ENCODE results near the gene IGSF21. TPM values are rescaled to one million over a fixed set of nuclear protein-coding genes. Genes with fewer than 3 reads are reported as not detected.

The IGSF21 gene
- polyA plus RNA-seq, 2 of the 4 experiments (the other 2 are of a cell fraction), result not detected

GRCh38 chr1:18247151-18247550, 139.6 kb downstream of the IGSF21 start (continued):
- TF ChIP-seq FOXS1 (CRISPR knock-in tag; IDR thresholded peaks at IDR 0.05) (no peak), KDM5A (IDR thresholded peaks at IDR 0.05) (no peak), CHD4 (IDR thresholded peaks at IDR 0.05; ENCODE audit: borderline replicate concordance) (no peak), MAX (IDR thresholded peaks at IDR 0.05) (no peak), TFCP2L1 (CRISPR knock-in tag; IDR thresholded peaks at IDR 0.05) (no peak), ESRRA (IDR thresholded peaks at IDR 0.05; ENCODE audit: borderline replicate concordance, low read length) (no peak), ZFP36 (IDR thresholded peaks at IDR 0.05; ENCODE audit: borderline replicate concordance, partially characterized antibody) (no peak)

- no peak for FAIRE-seq
- CTCF ChIA-PET, result no interaction called here
- WGBS (ENCODE audit: missing lambda C conversion rate), result 4% methylated on average over 3 of the region's 3 CpGs
Measured at GRCh38 chr1:18249631-18250030, 142.0 kb downstream of the IGSF21 start.

GRCh38 chr1:18253093-18253492, 145.5 kb downstream of the IGSF21 start:
- Histone ChIP-seq H3K27ac (no peak overlapping the region), H3K4me3 (no peak overlapping the region), H3K4me2 (no peak overlapping the region), H3K9me3 (no peaks in the 10 kb centered on the region), H3K4me1 (no peaks in the 10 kb centered on the region)
- ChIA-PET POLR2A (no interaction called here), CTCF (no interaction called here)
- 23% methylated on average over 4 of the region's 4 CpGs for WGBS (ENCODE audit: missing lambda C conversion rate)
- ATAC-seq, result no peak
- no peak for FAIRE-seq
- no peak for DNase-seq (ENCODE audit: low read depth in 1 of 2, low spot score in 1 of 2)
- TF ChIP-seq ZSCAN20 (CRISPR knock-in tag; IDR thresholded peaks at IDR 0.05), result no peak
- TF ChIP-seq ELK1 (IDR thresholded peaks at IDR 0.05; ENCODE audit: low read depth, low read length), result no peak
- no peak for TF ChIP-seq JUNB (IDR thresholded peaks at IDR 0.05)
- no peak for TF ChIP-seq TFCP2L1 (CRISPR knock-in tag; IDR thresholded peaks at IDR 0.05)
- TF ChIP-seq ATOH8 (CRISPR knock-in tag; IDR thresholded peaks at IDR 0.05; ENCODE audit: low read depth), result no peak
- no peak for TF ChIP-seq NPAS2 (CRISPR knock-in tag; IDR thresholded peaks at IDR 0.05; ENCODE audit: borderline replicate concordance)
- TF ChIP-seq HDAC2 (IDR thresholded peaks at IDR 0.05), result no peak
- no peak for TF ChIP-seq KDM5A (IDR thresholded peaks at IDR 0.05)
- no peak for TF ChIP-seq USF2 (IDR thresholded peaks at IDR 0.05)
- TF ChIP-seq POLR2A (IDR thresholded peaks at IDR 0.05; ENCODE audit: low read length), result no peak
- no peak for TF ChIP-seq EP300 (IDR thresholded peaks at IDR 0.05)
- no peak for TF ChIP-seq E2F6 (IDR thresholded peaks at IDR 0.05; ENCODE audit: borderline replicate concordance, low read depth)
- TF ChIP-seq HOXB13 (CRISPR knock-in tag; IDR thresholded peaks at IDR 0.05; ENCODE audit: low read depth), result no peak

More at GRCh38 chr1:18249631-18250030, 142.0 kb downstream of the IGSF21 start:
- TF ChIP-seq HDAC2 (IDR thresholded peaks at IDR 0.05) (no peak), NFE2L2 (conservative IDR thresholded peaks at IDR 0.05; ENCODE audit: low read length) (no peak), RAD21 (conservative IDR thresholded peaks at IDR 0.05 in 1 of 2, IDR thresholded peaks at IDR 0.05 in 1 of 2) (no peak), RFX5 (IDR thresholded peaks at IDR 0.05) (no peak), ATOH8 (CRISPR knock-in tag; IDR thresholded peaks at IDR 0.05; ENCODE audit: low read depth) (no peak), NR3C1 (IDR thresholded peaks at IDR 0.05) (no peak), SREBF2 (IDR thresholded peaks at IDR 0.05) (no peak), NPAS2 (CRISPR knock-in tag; IDR thresholded peaks at IDR 0.05; ENCODE audit: borderline replicate concordance) (no peak), USF2 (IDR thresholded peaks at IDR 0.05) (no peak), ZFP36 (IDR thresholded peaks at IDR 0.05; ENCODE audit: borderline replicate concordance, partially characterized antibody) (no peak), POLR2A (IDR thresholded peaks at IDR 0.05; ENCODE audit: low read length) (no peak), KDM1A (IDR thresholded peaks at IDR 0.05; ENCODE audit: low read depth) (no peak), HMGXB4 (CRISPR knock-in tag; IDR thresholded peaks at IDR 0.05; ENCODE audit: borderline replicate concordance) (no peak), KDM5A (IDR thresholded peaks at IDR 0.05) (no peak), EHMT2 (IDR thresholded peaks at IDR 0.05; ENCODE audit: low read depth) (no peak)
- Histone ChIP-seq H3K4me3 (no peak overlapping the region), H3K4me2 (no peak overlapping the region), H3K4me1 (no peaks in the 10 kb centered on the region), H3K27ac (no peak overlapping the region), H3K9me3 (no peaks in the 10 kb centered on the region)
- DNase-seq (ENCODE audit: low read depth in 1 of 2, low spot score in 1 of 2), result no peak
- POLR2A ChIA-PET, result no interaction called here
- no peak for ATAC-seq
